HG03520 (cell line): Measurements from ENCODE around the gene KLRB1.
"Not testable (repeated sequence)": the region's sequence is repeated elsewhere in the genome, so short reads cannot be mapped to it uniquely, and the experiment has no call there.

Experiments used
- ATAC-seq: cut with Tn5 transposase; IDR thresholded peaks from one replicate; pipeline ENCODE4 v1.9.1; 2021; ENCODE audit warnings: mild to moderate bottlenecking, moderate library complexity; ENCODE audit not compliant: unreplicated experiment

KLRB1 gene

GRCh38 chr12:9607716-9608115 is at the start of gene KLRB1:
Gene KLRB1 (minus strand): TSS chr12:9607916. CDS start chr12:9607839, 77 bp downstream.
- no peak for ATAC-seq

- no peak for ATAC-seq
Observed at GRCh38 chr12:9651265-9651729, 43.6 kb upstream of the KLRB1 start.

- ATAC-seq = no peak
Observed at GRCh38 chr12:9650151-9650576, 42.4 kb upstream of the KLRB1 start.

GRCh38 chr12:9649532-9649940 is 41.8 kb upstream of the KLRB1 start:
- ATAC-seq = no peak

- ATAC-seq = no peak
Observed at GRCh38 chr12:9648701-9649531, 41.2 kb upstream of the KLRB1 start.

GRCh38 chr12:9647825-9648700 is 40.3 kb upstream of the KLRB1 start:
- ATAC-seq = peak; percentile 67

GRCh38 chr12:9646794-9647781 is 39.4 kb upstream of the KLRB1 start:
- ATAC-seq = no peak

GRCh38 chr12:9644985-9645551 is 37.4 kb upstream of the KLRB1 start:
- ATAC-seq = not testable (repeated sequence)

- no peak for ATAC-seq
Observed at GRCh38 chr12:9643266-9643660, 35.5 kb upstream of the KLRB1 start.

- ATAC-seq = no peak
Observed at GRCh38 chr12:9642606-9643265, 35.0 kb upstream of the KLRB1 start.

GRCh38 chr12:9640024-9640423 is 32.3 kb upstream of the KLRB1 start:
- ATAC-seq = no peak

- ATAC-seq = no peak
Observed at GRCh38 chr12:9636851-9637206, 29.1 kb upstream of the KLRB1 start.

- no peak for ATAC-seq
Observed at GRCh38 chr12:9636150-9636850, 28.6 kb upstream of the KLRB1 start.

- ATAC-seq = no peak
Observed at GRCh38 chr12:9634969-9635754, 27.4 kb upstream of the KLRB1 start.

GRCh38 chr12:9634177-9634803 is 26.6 kb upstream of the KLRB1 start:
- ATAC-seq = peak; percentile 44

GRCh38 chr12:9632766-9633165 is 25.1 kb upstream of the KLRB1 start:
- no peak for ATAC-seq

GRCh38 chr12:9626821-9627220 is 19.1 kb upstream of the KLRB1 start:
- no peak for ATAC-seq

- ATAC-seq = no peak
Observed at GRCh38 chr12:9626291-9626690, 18.6 kb upstream of the KLRB1 start.
